22Rv1 (cell line): Measurements from ENCODE around the gene FAF1.

Experiments
- CTCF ChIP-seq: fragments of 450-650 bp; IDR thresholded peaks from 2 replicates; pipeline ENCODE4 v1.5.1; 2017; ENCODE audit warnings: mild to moderate bottlenecking
- ZFX ChIP-seq: fragments of 450-650 bp; IDR thresholded peaks from 2 replicates; pipeline ENCODE4 v1.6.1; 2017; ENCODE audit warnings: antibody characterized with exemption, borderline replicate concordance

DNA sequence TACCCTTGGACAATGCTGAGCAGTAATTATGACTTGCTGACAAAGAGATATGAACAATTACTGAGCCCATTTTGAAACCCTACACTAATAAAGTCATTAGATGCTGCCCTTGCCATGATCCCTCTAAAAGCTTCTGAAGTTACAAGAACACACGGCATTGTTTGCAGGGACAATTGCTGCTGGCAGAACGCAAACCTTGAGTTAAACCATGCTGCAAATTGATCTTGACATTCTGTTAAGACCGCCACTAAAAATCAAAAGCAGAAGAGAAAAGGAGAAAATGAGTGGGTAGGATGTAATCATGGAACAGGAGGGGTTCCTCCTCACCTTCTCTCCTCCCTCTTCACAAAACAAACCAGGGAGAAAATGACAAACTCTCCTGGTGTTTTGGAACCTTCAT lies 400.6 kb downstream of the FAF1 start:
- TF ChIP-seq CTCF = no peak
- no peak for TF ChIP-seq ZFX
